Activated CD4-positive, alpha-beta memory T cell treated with anti-CD3 and anti-CD28 coated beads for 36 hours (primary cell): Measurements from ENCODE around the gene PPP2R2D. TPM values are rescaled to one million over a fixed set of nuclear protein-coding genes. Genes with fewer than 3 reads are reported as not detected.
A peak's percentile ranks its signal among the peaks of the same experiment; 100 is the strongest.

Experiments used
- CTCF ChIA-PET: fragments of 350-600 bp; sonication (Branson Sonifier 250); formaldehyde crosslinking; loops from one replicate; lab custom pipeline; 2021; ENCODE audit warnings: antibody characterized with exemption, inconsistent platforms; lab: Charles Lee
- POLR2A ChIA-PET: fragments of 350-600 bp; sonication (Branson Sonifier 250); formaldehyde crosslinking; loops from one replicate; lab custom pipeline; 2021; ENCODE audit warnings: antibody characterized with exemption; lab: Charles Lee
- DNase-seq: peaks from one replicate; pipeline ENCODE4 v3.0.0-alpha.2; 2020
- H3K27ac Mint-ChIP-seq: one replicate; pipeline ENCODE4 v1.8.0; 2021; ENCODE audit warnings: mixed read lengths
- H3K27me3 Mint-ChIP-seq: one replicate; pipeline ENCODE4 v1.8.0; 2021; ENCODE audit warnings: mixed read lengths
- H3K36me3 Mint-ChIP-seq: one replicate; pipeline ENCODE4 v1.8.0; 2021; ENCODE audit warnings: mixed read lengths
- H3K4me1 Mint-ChIP-seq: one replicate; pipeline ENCODE4 v1.8.0; 2021; ENCODE audit warnings: low read depth, mixed read lengths
- H3K4me3 Mint-ChIP-seq: one replicate; pipeline ENCODE4 v1.8.0; 2021; ENCODE audit warnings: mild to moderate bottlenecking, mixed read lengths
- H3K9me3 Mint-ChIP-seq: one replicate; pipeline ENCODE4 v1.8.0; 2021; ENCODE audit warnings: mixed read lengths
- intact Hi-C: fragments of 100-400 bp; cut with micrococcal nuclease; formaldehyde crosslinking; loops from one replicate; pipeline ENCODE4 v1.15.1; 2023
- total RNA-seq, 2 experiments: library from RNA; stranded (reverse); gene quantifications; one replicate each; pipeline ENCODE4 v1.2.3, GENCODE V29; 2021

The PPP2R2D gene
- total RNA-seq, 2 experiments from 2014 or later: 31.9 to 32.3 TPM

GRCh38 chr10:131871673-131872005, 29.2 kb upstream of the PPP2R2D start:
- Mint-ChIP-seq H3K36me3 (no peaks in the 10 kb centered on the region), H3K27me3 (peaks cover 18% of the 10 kb centered on the region), H3K4me1 (peaks cover 3% of the 10 kb centered on the region), H3K27ac (no peak overlapping the region), H3K4me3 (no peak overlapping the region), H3K9me3 (no peaks in the 10 kb centered on the region)
- ChIA-PET CTCF (no interaction called here), POLR2A (no interaction called here)
- intact Hi-C loops: no loop called here
- no peak for DNase-seq

- ChIA-PET POLR2A (no interaction called here), CTCF (no interaction called here)
- Mint-ChIP-seq H3K27ac (no peak overlapping the region), H3K4me3 (no peak overlapping the region), H3K27me3 (peaks cover 20% of the 10 kb centered on the region), H3K36me3 (no peaks in the 10 kb centered on the region), H3K4me1 (peaks cover 3% of the 10 kb centered on the region), H3K9me3 (no peaks in the 10 kb centered on the region)
- intact Hi-C loops: no loop called here
- no peak for DNase-seq
Measured at GRCh38 chr10:131872011-131872826, 28.6 kb upstream of the PPP2R2D start.

GRCh38 chr10:131872827-131873375, 27.9 kb upstream of the PPP2R2D start:
- intact Hi-C loops: no loop called here
- peaks cover 3% of the 10 kb centered on the region for H3K4me1 Mint-ChIP-seq
- ChIA-PET POLR2A (no interaction called here), CTCF (interaction anchor here (1.2 kb wide), 1 partner anchor 13 kb away, joined by 4 read pairs; no protein-coding TSS in a partner anchor)
- H3K27me3 Mint-ChIP-seq: peaks cover 25% of the 10 kb centered on the region
- no peak overlapping the region for H3K27ac Mint-ChIP-seq
- no peaks in the 10 kb centered on the region for H3K36me3 Mint-ChIP-seq
- H3K9me3 Mint-ChIP-seq: no peaks in the 10 kb centered on the region
- DNase-seq: no peak
- H3K4me3 Mint-ChIP-seq: no peak overlapping the region

GRCh38 chr10:131874991-131875451, 25.8 kb upstream of the PPP2R2D start:
- Mint-ChIP-seq H3K27ac (no peak overlapping the region), H3K27me3 (peaks cover 33% of the 10 kb centered on the region), H3K4me1 (peaks cover 3% of the 10 kb centered on the region), H3K36me3 (no peaks in the 10 kb centered on the region), H3K9me3 (no peaks in the 10 kb centered on the region), H3K4me3 (no peak overlapping the region)
- ChIA-PET POLR2A (no interaction called here), CTCF (interaction anchor here (0.9 to 1.4 kb wide), 3 partner anchors 10 to 421 kb away, joined by 3 read pairs; no protein-coding TSS in a partner anchor)
- peak; percentile 77 for DNase-seq
- intact Hi-C loops: loop anchor here (1.0 kb wide), 1 partner anchor 421 kb away; no protein-coding TSS in a partner anchor

GRCh38 chr10:131875501-131875900, 25.3 kb upstream of the PPP2R2D start:
- POLR2A ChIA-PET: no interaction called here
- H3K9me3 Mint-ChIP-seq: no peaks in the 10 kb centered on the region
- intact Hi-C loops: loop anchor here (1.0 kb wide), 1 partner anchor 421 kb away; no protein-coding TSS in a partner anchor

GRCh38 chr10:131876017-131876416, 24.8 kb upstream of the PPP2R2D start:
- Mint-ChIP-seq H3K27ac (no peak overlapping the region), H3K27me3 (peaks cover 34% of the 10 kb centered on the region), H3K36me3 (no peaks in the 10 kb centered on the region), H3K4me1 (peaks cover 3% of the 10 kb centered on the region), H3K9me3 (no peaks in the 10 kb centered on the region), H3K4me3 (no peak overlapping the region)
- CTCF ChIA-PET: interaction anchor here (1.6 kb wide), 1 partner anchor 10 kb away, joined by 4 read pairs; no protein-coding TSS in a partner anchor
- DNase-seq: no peak
- POLR2A ChIA-PET: no interaction called here
- intact Hi-C loops: no loop called here

More at GRCh38 chr10:131875501-131875900, 25.3 kb upstream of the PPP2R2D start:
- CTCF ChIA-PET: interaction anchor here (1.1 to 1.4 kb wide), 2 partner anchors 25 to 421 kb away, joined by 3 read pairs; no protein-coding TSS in a partner anchor
- H3K27ac Mint-ChIP-seq: no peak overlapping the region
- H3K4me1 Mint-ChIP-seq: peaks cover 3% of the 10 kb centered on the region
- H3K4me3 Mint-ChIP-seq: no peak overlapping the region
- no peaks in the 10 kb centered on the region for H3K36me3 Mint-ChIP-seq
- DNase-seq: no peak
- peaks cover 34% of the 10 kb centered on the region for H3K27me3 Mint-ChIP-seq

GRCh38 chr10:131876508-131876907, 24.3 kb upstream of the PPP2R2D start:
- intact Hi-C loops: no loop called here
- H3K4me3 Mint-ChIP-seq: no peak overlapping the region
- H3K4me1 Mint-ChIP-seq: peaks cover 3% of the 10 kb centered on the region
- peaks cover 34% of the 10 kb centered on the region for H3K27me3 Mint-ChIP-seq
- no peaks in the 10 kb centered on the region for H3K9me3 Mint-ChIP-seq
- DNase-seq: no peak
- H3K36me3 Mint-ChIP-seq: no peaks in the 10 kb centered on the region
- ChIA-PET CTCF (interaction anchor here (1.6 kb wide), 1 partner anchor 9 kb away, joined by 4 read pairs; no protein-coding TSS in a partner anchor), POLR2A (no interaction called here)
- no peak overlapping the region for H3K27ac Mint-ChIP-seq

GRCh38 chr10:131880016-131880590, 20.7 kb upstream of the PPP2R2D start:
- H3K27ac Mint-ChIP-seq: no peak overlapping the region
- H3K4me1 Mint-ChIP-seq: no peaks in the 10 kb centered on the region
- H3K9me3 Mint-ChIP-seq: no peaks in the 10 kb centered on the region
- H3K27me3 Mint-ChIP-seq: peaks cover 24% of the 10 kb centered on the region
- ChIA-PET POLR2A (no interaction called here), CTCF (no interaction called here)
- intact Hi-C loops: no loop called here
- no peak overlapping the region for H3K4me3 Mint-ChIP-seq
- no peak for DNase-seq
- H3K36me3 Mint-ChIP-seq: no peaks in the 10 kb centered on the region

GRCh38 chr10:131881104-131881880, 19.5 kb upstream of the PPP2R2D start:
- CTCF ChIA-PET: no interaction called here
- POLR2A ChIA-PET: no interaction called here
- intact Hi-C loops: no loop called here
- no peak overlapping the region for H3K4me3 Mint-ChIP-seq
- no peak overlapping the region for H3K27ac Mint-ChIP-seq
- no peak for DNase-seq
- no peaks in the 10 kb centered on the region for H3K9me3 Mint-ChIP-seq
- no peaks in the 10 kb centered on the region for H3K36me3 Mint-ChIP-seq
- H3K27me3 Mint-ChIP-seq: peaks cover 22% of the 10 kb centered on the region
- peaks cover 3% of the 10 kb centered on the region for H3K4me1 Mint-ChIP-seq

- no peak overlapping the region for H3K27ac Mint-ChIP-seq
- H3K4me3 Mint-ChIP-seq: no peak overlapping the region
- POLR2A ChIA-PET: no interaction called here
- CTCF ChIA-PET: no interaction called here
- intact Hi-C loops: no loop called here
- H3K27me3 Mint-ChIP-seq: peaks cover 17% of the 10 kb centered on the region
- no peaks in the 10 kb centered on the region for H3K9me3 Mint-ChIP-seq
- H3K36me3 Mint-ChIP-seq: no peaks in the 10 kb centered on the region
- peaks cover 3% of the 10 kb centered on the region for H3K4me1 Mint-ChIP-seq
- no peak for DNase-seq
Measured at GRCh38 chr10:131882151-131882550, 18.7 kb upstream of the PPP2R2D start.

GRCh38 chr10:131882590-131883451, 18.0 kb upstream of the PPP2R2D start:
- no peak for DNase-seq
- ChIA-PET CTCF (interaction anchor here (1.3 kb wide), 1 partner anchor 140 kb away, joined by 8 read pairs; no protein-coding TSS in a partner anchor), POLR2A (no interaction called here)
- Mint-ChIP-seq H3K27me3 (peaks cover 13% of the 10 kb centered on the region), H3K4me3 (no peak overlapping the region), H3K4me1 (peaks cover 3% of the 10 kb centered on the region), H3K36me3 (no peaks in the 10 kb centered on the region), H3K9me3 (no peaks in the 10 kb centered on the region), H3K27ac (no peak overlapping the region)
- intact Hi-C loops: no loop called here
